Activated naive CD8-positive, alpha-beta T cell treated with anti-CD3 and anti-CD28 coated beads, Interleukin-2, amount 10 ng/mL, durations not matched to agents 7 days and 5 days (primary cell): ENCODE data around the gene CD72. TPM values are rescaled to one million over a fixed set of nuclear protein-coding genes. Genes with fewer than 3 reads are reported as not detected.

Source experiments
- ATAC-seq: fragments of 150-1000 bp; cut with Tn5 transposase; one replicate; pipeline ENCODE4 v1.10.0; 2021; ENCODE audit warnings: low read depth, moderate library complexity
- POLR2A ChIA-PET: fragments of 350-600 bp; sonication (Branson Sonifier 250); formaldehyde crosslinking; loops from one replicate; lab custom pipeline; 2021; ENCODE audit warnings: antibody characterized with exemption; lab: Charles Lee
- DNase-seq: peaks from one replicate; pipeline ENCODE4 v3.0.0; 2021
- H3K27ac Mint-ChIP-seq: one replicate; pipeline ENCODE4 v1.8.0; 2022; ENCODE audit warnings: mild to moderate bottlenecking, mixed read lengths
- H3K27me3 Mint-ChIP-seq: one replicate; pipeline ENCODE4 v1.8.0; 2022; ENCODE audit warnings: mild to moderate bottlenecking, moderate library complexity, mixed read lengths
- H3K36me3 Mint-ChIP-seq: one replicate; pipeline ENCODE4 v1.8.0; 2021; ENCODE audit warnings: mild to moderate bottlenecking, mixed read lengths
- H3K4me1 Mint-ChIP-seq: one replicate; pipeline ENCODE4 v1.8.0; 2021; ENCODE audit warnings: mixed read lengths
- H3K4me3 Mint-ChIP-seq: one replicate; pipeline ENCODE4 v1.8.0; 2022; ENCODE audit warnings: mild to moderate bottlenecking, moderate library complexity, mixed read lengths
- H3K9me3 Mint-ChIP-seq: one replicate; pipeline ENCODE4 v1.8.0; 2021; ENCODE audit warnings: mixed read lengths
- total RNA-seq, 2 experiments: library from RNA; stranded (reverse); gene quantifications; one replicate each; pipeline ENCODE4 v1.2.3, GENCODE V29; 2021

Gene CD72
- total RNA-seq, 2 experiments from 2014 or later, result 15.3 to 18.4 TPM

DNA sequence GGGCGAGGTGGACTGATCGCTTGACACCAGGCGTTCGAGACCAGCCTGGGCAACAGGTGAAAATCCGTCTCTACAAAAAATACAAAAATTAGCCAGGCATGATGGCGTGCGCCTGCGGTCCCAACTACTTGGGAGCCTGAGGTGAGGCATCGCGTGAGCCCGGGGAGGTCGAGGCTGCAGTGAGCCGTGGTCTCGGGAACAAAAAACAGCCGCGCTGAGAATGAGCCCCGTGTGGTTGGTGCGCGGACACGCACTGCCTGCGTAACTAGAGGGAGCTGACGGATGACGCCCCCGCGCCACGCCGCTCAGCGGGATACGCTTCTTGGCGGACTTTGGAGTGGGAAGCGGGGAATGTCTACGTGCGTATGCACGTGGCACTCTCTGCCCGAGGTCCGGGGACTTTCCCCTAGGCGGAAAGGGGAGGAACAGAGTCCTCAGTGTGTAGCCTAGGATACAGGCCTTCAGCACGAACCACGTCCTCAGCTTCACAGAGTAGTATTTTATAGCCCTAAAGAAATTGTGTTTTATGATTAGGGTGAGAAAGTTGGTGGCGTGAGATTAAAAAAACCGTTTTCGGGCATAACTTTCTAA lies 39.4 kb upstream of the CD72 start, which contains the start of gene RMRP:
Gene RMRP (minus strand): TSS at position 474 of the 591 bp plus-strand sequence.
- Mint-ChIP-seq H3K4me1 (peaks cover 57% of the 10 kb centered on the region), H3K9me3 (no peaks in the 10 kb centered on the region), H3K27me3 (no peaks in the 10 kb centered on the region), H3K36me3 (peaks cover 32% of the 10 kb centered on the region), H3K27ac (peak within 1 kb of the TSS; percentile 98), H3K4me3 (peak within 1 kb of the TSS; percentile 92)
- ATAC-seq, result peak; percentile 90
- POLR2A ChIA-PET, result interaction anchor here (0.7 to 10.6 kb wide), 16 partner anchors 9 to 99 kb away, joined by 3 to 214 read pairs (median 6); partner anchors contain the start of genes CD72, CREB3, GBA2 and RGP1
- peak; percentile 84 for DNase-seq

GRCh38 chr9:35656831-35657545 lies 38.8 kb upstream of the CD72 start:
- H3K4me1 Mint-ChIP-seq, result peaks cover 54% of the 10 kb centered on the region
- H3K9me3 Mint-ChIP-seq, result no peaks in the 10 kb centered on the region
- POLR2A ChIA-PET, result interaction anchor here (1.2 to 10.6 kb wide), 9 partner anchors 8 to 92 kb away, joined by 3 to 214 read pairs (median 13); partner anchors contain the start of genes ARHGEF39, CD72, CREB3 and GBA2
- H3K27ac Mint-ChIP-seq, result peak overlapping the region; percentile 98
- H3K36me3 Mint-ChIP-seq, result peaks cover 27% of the 10 kb centered on the region
- no peaks in the 10 kb centered on the region for H3K27me3 Mint-ChIP-seq
- ATAC-seq (no peak), DNase-seq (no peak)
- H3K4me3 Mint-ChIP-seq, result peak overlapping the region; percentile 92

- DNase-seq, result no peak
- H3K9me3 Mint-ChIP-seq, result no peaks in the 10 kb centered on the region
- POLR2A ChIA-PET, result interaction anchor here (1.5 to 10.6 kb wide), 5 partner anchors 8 to 93 kb away, joined by 5 to 214 read pairs (median 16); partner anchors contain the start of genes ARHGEF39, CD72, CREB3 and GBA2
- peaks cover 23% of the 10 kb centered on the region for H3K36me3 Mint-ChIP-seq
- H3K4me1 Mint-ChIP-seq, result peaks cover 54% of the 10 kb centered on the region
- H3K27ac Mint-ChIP-seq, result no peak overlapping the region
- H3K4me3 Mint-ChIP-seq, result peak overlapping the region; percentile 92
- H3K27me3 Mint-ChIP-seq, result no peaks in the 10 kb centered on the region
- no peak for ATAC-seq
Measured at GRCh38 chr9:35656348-35656747, 38.1 kb upstream of the CD72 start.

GRCh38 chr9:35653611-35654010 lies 35.4 kb upstream of the CD72 start:
- Mint-ChIP-seq H3K36me3 (peaks cover 14% of the 10 kb centered on the region), H3K27me3 (no peaks in the 10 kb centered on the region), H3K27ac (no peak overlapping the region), H3K4me3 (no peak overlapping the region), H3K4me1 (peaks cover 38% of the 10 kb centered on the region), H3K9me3 (no peaks in the 10 kb centered on the region)
- ATAC-seq, result no peak
- POLR2A ChIA-PET, result interaction anchor here (0.6 kb wide), 2 partner anchors 11 to 653 kb away, joined by 3 to 4 read pairs; no protein-coding TSS in a partner anchor
- DNase-seq, result no peak

GRCh38 chr9:35652829-35653209 lies 34.6 kb upstream of the CD72 start:
- Mint-ChIP-seq H3K27ac (no peak overlapping the region), H3K27me3 (no peaks in the 10 kb centered on the region), H3K36me3 (peaks cover 15% of the 10 kb centered on the region), H3K4me1 (peaks cover 44% of the 10 kb centered on the region), H3K9me3 (no peaks in the 10 kb centered on the region), H3K4me3 (no peak overlapping the region)
- DNase-seq (no peak), ATAC-seq (no peak)
- POLR2A ChIA-PET, result interaction anchor here (0.9 kb wide), 1 partner anchor 161 kb away, joined by 3 read pairs; the partner anchor contains the start of gene HINT2

DNA sequence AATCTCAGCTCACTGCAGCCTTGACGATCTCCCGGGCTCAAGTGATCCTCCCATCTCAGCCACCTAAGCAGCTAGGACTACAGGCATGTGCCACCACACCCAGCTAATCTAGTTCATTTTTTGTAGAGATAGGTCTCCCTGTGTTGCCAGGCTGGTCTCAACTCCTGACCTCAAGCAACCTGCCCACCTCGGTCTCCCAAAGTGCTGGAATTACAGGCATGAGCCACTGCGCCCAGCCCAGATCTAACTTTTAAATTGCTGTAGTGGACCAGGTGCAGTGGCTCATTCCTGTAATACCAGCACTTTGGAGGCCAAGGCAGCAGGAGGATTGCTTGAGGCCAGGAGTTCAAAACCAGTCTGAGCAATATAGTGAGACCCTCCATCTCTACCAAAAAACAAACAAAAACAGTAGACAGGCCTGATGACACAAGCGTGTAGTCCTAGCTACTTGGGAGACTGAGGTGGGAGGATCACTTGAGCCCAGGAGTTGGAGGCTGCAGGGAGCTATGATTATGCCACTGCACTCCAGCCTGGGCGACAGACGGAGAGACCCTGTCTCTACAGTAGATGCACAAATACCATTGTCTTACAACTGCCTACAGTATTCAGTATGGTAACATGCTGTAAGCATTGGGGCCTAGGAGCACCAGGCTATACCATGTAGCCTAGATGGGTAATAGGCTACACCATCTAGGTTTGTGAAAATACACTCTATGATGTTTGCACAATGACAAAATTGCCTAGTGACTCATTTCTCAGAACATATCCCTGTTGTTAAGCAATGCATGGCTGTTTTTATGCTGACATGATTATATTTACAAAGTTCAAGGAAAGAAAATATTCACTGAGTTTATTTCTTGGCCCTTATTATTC lies 34.0 kb upstream of the CD72 start:
- POLR2A ChIA-PET, result interaction anchor here (0.9 to 9.1 kb wide), 3 partner anchors 9 to 162 kb away, joined by 3 to 214 read pairs (median 166); partner anchors contain the start of genes ARHGEF39, CCDC107, CD72 and HINT2
- Mint-ChIP-seq H3K27ac (peak overlapping the region; percentile 40), H3K4me1 (peaks cover 44% of the 10 kb centered on the region), H3K4me3 (peak overlapping the region; percentile 25), H3K9me3 (no peaks in the 10 kb centered on the region), H3K27me3 (no peaks in the 10 kb centered on the region), H3K36me3 (peaks cover 13% of the 10 kb centered on the region)
- DNase-seq (no peak), ATAC-seq (no peak)

DNA sequence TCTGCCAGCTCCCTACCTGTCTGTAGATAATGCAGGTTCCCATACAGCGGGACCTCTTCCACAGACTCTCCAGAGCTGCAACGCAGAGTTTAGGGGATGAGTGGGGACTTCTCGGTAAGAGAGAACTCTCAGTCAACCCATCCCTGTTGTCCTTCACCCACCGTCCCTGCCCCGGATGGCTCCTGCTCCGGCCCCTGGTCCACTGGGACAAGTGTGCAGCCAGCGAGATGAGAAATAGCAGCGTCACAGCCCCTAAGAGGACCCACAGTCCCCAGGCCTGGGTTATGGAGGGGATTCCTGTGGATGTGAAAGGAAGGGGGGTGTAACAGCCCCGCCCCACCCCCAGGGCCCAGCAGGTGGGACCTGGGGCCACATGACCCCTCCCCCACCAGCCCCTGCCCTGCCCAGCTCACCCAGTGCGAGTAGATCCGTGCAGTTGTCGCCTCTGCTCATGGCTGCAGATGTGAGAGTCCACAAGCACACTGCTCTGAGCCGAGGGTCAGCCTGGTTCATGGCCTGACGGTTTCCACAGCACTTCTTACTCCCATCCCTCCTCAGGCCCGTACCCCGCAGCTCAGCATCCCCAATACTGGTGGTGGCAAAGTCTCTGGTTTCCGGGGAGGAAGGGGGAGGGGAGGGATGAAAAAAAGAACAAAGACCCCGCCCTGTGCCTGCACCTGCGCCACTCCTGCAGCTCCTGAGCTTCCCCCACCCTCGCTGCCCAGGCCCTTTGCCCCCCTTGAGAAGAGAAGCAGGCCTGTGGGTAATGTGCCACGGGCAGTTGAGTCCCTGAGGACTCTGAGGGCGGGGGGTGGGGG lies 32.3 kb upstream of the CD72 start, which contains the start of gene SIT1:
Gene SIT1 (minus strand): TSS at position 591 of the 818 bp plus-strand sequence. CDS start 78 bp downstream, at position 513.
- POLR2A ChIA-PET, result interaction anchor here (0.9 to 9.1 kb wide), 9 partner anchors 10 to 164 kb away, joined by 3 to 214 read pairs (median 12); partner anchors contain the start of genes ARHGEF39, CCDC107, CD72 and CREB3
- H3K27me3 Mint-ChIP-seq, result no peaks in the 10 kb centered on the region
- H3K27ac Mint-ChIP-seq, result peak within 1 kb of the TSS; percentile 90
- no peaks in the 10 kb centered on the region for H3K9me3 Mint-ChIP-seq
- peak within 1 kb of the TSS; percentile 87 for H3K4me3 Mint-ChIP-seq
- DNase-seq, result peak; percentile 66
- H3K36me3 Mint-ChIP-seq, result peaks cover 15% of the 10 kb centered on the region
- H3K4me1 Mint-ChIP-seq, result peaks cover 33% of the 10 kb centered on the region
- no peak for ATAC-seq

GRCh38 chr9:35649431-35650340 lies 31.5 kb upstream of the CD72 start:
- POLR2A ChIA-PET, result interaction anchor here (0.6 to 9.1 kb wide), 13 partner anchors 10 to 478 kb away, joined by 3 to 214 read pairs (median 6); partner anchors contain the start of genes ARHGEF39, CCDC107, CD72 and CREB3
- peak overlapping the region; percentile 87 for H3K4me3 Mint-ChIP-seq
- H3K9me3 Mint-ChIP-seq, result no peaks in the 10 kb centered on the region
- H3K4me1 Mint-ChIP-seq, result peaks cover 37% of the 10 kb centered on the region
- no peaks in the 10 kb centered on the region for H3K27me3 Mint-ChIP-seq
- H3K27ac Mint-ChIP-seq, result peak overlapping the region; percentile 90
- H3K36me3 Mint-ChIP-seq, result peaks cover 15% of the 10 kb centered on the region
- no peak for ATAC-seq
- DNase-seq, result peak; percentile 67

GRCh38 chr9:35646533-35647265 lies 28.5 kb upstream of the CD72 start:
- ATAC-seq (peak; percentile 83), DNase-seq (peak; percentile 98)
- Mint-ChIP-seq H3K4me1 (peaks cover 42% of the 10 kb centered on the region), H3K9me3 (no peaks in the 10 kb centered on the region), H3K27me3 (no peaks in the 10 kb centered on the region), H3K27ac (peak overlapping the region; percentile 90), H3K36me3 (peaks cover 28% of the 10 kb centered on the region), H3K4me3 (peak overlapping the region; percentile 87)
- POLR2A ChIA-PET, result interaction anchor here (0.7 to 9.1 kb wide), 24 partner anchors 7 to 567 kb away, joined by 3 to 214 read pairs (median 6); partner anchors contain the start of genes ARHGEF39, CCDC107, CD72 and CREB3

DNA sequence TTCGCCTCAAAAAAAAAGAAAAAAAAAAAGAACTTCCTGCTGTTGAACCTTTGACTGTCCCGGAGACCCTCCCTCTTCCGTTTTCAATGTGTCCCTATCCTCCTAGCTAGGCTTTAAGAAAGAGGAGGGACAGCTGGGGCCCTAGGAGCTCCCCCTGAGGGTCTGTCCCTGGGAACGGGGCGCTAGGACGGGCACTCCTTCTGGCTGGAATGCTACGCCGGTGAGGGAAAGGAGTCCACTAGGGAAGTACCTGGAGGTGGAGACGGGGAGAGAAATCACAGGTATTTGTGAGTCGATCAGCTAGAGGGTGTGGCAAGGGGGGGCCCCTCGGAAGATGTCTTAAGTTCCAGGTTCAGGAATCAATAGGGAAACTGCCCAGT lies 27.9 kb upstream of the CD72 start:
- Mint-ChIP-seq H3K4me1 (peaks cover 43% of the 10 kb centered on the region), H3K36me3 (peaks cover 33% of the 10 kb centered on the region), H3K4me3 (peak overlapping the region; percentile 87), H3K9me3 (no peaks in the 10 kb centered on the region), H3K27me3 (no peaks in the 10 kb centered on the region), H3K27ac (peak overlapping the region; percentile 90)
- DNase-seq (no peak), ATAC-seq (no peak)
- POLR2A ChIA-PET, result interaction anchor here (0.7 to 9.1 kb wide), 13 partner anchors 10 to 567 kb away, joined by 3 to 214 read pairs (median 6); partner anchors contain the start of genes ARHGEF39, CCDC107, CD72 and CREB3
